ENCODE measurements around the gene RTEL1. TPM values are rescaled to one million over a fixed set of nuclear protein-coding genes. Genes with fewer than 3 reads are reported as not detected.

RTEL1 gene
- total RNA-seq, 1 experiment from 2014 or later: 58.0 TPM

DNA sequence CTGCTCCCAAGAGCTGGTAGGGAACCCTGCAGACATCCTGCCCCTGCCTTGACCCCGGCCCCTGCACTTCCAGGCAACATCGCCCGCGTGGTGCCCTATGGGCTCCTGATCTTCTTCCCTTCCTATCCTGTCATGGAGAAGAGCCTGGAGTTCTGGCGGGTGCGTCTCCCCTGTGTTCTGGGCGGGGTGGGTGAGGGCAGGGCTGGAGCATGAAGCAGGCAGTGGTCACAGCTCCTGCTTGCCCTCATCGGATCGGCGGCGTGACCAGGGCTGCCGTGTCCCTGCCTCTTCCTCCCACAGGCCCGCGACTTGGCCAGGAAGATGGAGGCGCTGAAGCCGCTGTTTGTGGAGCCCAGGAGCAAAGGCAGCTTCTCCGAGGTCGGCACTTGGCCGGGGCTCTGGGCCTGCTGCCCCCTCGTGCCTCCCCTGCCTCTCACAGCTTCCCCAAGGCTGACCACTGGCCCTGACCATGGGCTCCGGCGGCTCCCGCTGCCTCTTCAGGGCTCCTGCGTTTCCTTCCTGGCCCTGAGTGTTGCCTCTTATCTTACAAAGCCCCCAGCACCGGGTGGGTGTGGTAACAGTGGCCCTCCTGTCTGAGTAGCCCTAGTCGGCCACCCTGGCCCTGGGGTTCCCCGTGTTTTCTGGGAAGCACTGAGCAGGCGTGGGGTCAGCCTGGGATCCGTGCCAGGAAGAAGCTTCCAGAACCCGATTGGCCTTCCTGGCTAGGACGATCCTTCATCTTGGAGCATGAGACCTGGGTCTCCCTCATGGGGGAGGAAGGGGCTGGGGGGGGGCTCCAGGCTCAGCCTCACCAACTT lies 30.3 kb downstream of the RTEL1 start:
- H3K36me3 ChIP-seq (ENCODE audit: control insufficient read depth in 1 of 2, insufficient read depth in 2 of 2, low read length in 2 of 2): peaks cover 0 to 10% of the 10 kb centered on the region in 2 experiments; a peak in 1 of 4 replicates
- H3K4me2 ChIP-seq (ENCODE audit: low read length): no peak overlapping the region
- TF ChIP-seq ZBTB33 (IDR thresholded peaks at IDR 0.05; ENCODE audit: extremely low read depth, insufficient replicate concordance, low read length) (no peak), RAD21 (IDR thresholded peaks at IDR 0.05; ENCODE audit: low read depth) (no peak), ZFX (IDR thresholded peaks at IDR 0.05) (no peak), FOSL1 (IDR thresholded peaks at IDR 0.05; ENCODE audit: low read depth) (no peak), REST (IDR thresholded peaks at IDR 0.05; ENCODE audit: low read depth) (no peak), EZH2phosphoT487 (IDR thresholded peaks at IDR 0.05; ENCODE audit: borderline replicate concordance) (no peak), CBX3 (IDR thresholded peaks at IDR 0.05; ENCODE audit: low read depth) (no peak), CEBPB (IDR thresholded peaks at IDR 0.05; ENCODE audit: low read depth) (no peak), SP1 (IDR thresholded peaks at IDR 0.05; ENCODE audit: low read depth) (no peak), MAX (IDR thresholded peaks at IDR 0.05) (no peak), SIN3A (IDR thresholded peaks at IDR 0.05; ENCODE audit: low read depth) (no peak), ZNF274 (IDR thresholded peaks at IDR 0.05; ENCODE audit: low read depth, low read length) (no peak), EZH2 (IDR thresholded peaks at IDR 0.05) (no peak)
- TF ChIP-seq, protein P1, sequence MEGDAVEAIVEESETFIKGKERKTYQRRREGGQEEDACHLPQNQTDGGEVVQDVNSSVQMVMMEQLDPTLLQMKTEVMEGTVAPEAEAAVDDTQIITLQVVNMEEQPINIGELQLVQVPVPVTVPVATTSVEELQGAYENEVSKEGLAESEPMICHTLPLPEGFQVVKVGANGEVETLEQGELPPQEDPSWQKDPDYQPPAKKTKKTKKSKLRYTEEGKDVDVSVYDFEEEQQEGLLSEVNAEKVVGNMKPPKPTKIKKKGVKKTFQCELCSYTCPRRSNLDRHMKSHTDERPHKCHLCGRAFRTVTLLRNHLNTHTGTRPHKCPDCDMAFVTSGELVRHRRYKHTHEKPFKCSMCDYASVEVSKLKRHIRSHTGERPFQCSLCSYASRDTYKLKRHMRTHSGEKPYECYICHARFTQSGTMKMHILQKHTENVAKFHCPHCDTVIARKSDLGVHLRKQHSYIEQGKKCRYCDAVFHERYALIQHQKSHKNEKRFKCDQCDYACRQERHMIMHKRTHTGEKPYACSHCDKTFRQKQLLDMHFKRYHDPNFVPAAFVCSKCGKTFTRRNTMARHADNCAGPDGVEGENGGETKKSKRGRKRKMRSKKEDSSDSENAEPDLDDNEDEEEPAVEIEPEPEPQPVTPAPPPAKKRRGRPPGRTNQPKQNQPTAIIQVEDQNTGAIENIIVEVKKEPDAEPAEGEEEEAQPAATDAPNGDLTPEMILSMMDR (IDR thresholded peaks at IDR 0.05 in 2 of 3, conservative IDR thresholded peaks at IDR 0.05 in 1 of 3; ENCODE audit: borderline replicate concordance in 1 of 3, insufficient read depth in 1 of 3, low read depth in 2 of 3, low read length in 2 of 3): no peak
- TF ChIP-seq, protein P2, sequence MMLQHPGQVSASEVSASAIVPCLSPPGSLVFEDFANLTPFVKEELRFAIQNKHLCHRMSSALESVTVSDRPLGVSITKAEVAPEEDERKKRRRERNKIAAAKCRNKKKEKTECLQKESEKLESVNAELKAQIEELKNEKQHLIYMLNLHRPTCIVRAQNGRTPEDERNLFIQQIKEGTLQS (IDR thresholded peaks at IDR 0.05): no peak
- intact Hi-C loops (cut with micrococcal nuclease): no loop called here
- H3K9me3 ChIP-seq (ENCODE audit: control insufficient read depth in 1 of 2, insufficient read depth in 1 of 2, low read depth in 1 of 2, low read length in 2 of 2): no peaks in the 10 kb centered on the region
- no peak overlapping the region for H3K9ac ChIP-seq (ENCODE audit: low read length)
- peaks cover 47 to 82% of the 10 kb centered on the region in 2 experiments for H3K4me1 ChIP-seq (ENCODE audit: control insufficient read depth in 1 of 2, insufficient read depth in 2 of 2, low read length in 2 of 2)
- H3K27ac ChIP-seq (ENCODE audit: low read depth, low read length): peak overlapping the region; percentile 100; the same call in 1 of the 2 replicates
- DNase-seq (ENCODE audit: low read depth, low spot score): no peak
- H3K27me3 ChIP-seq (ENCODE audit: insufficient read depth, low read length): no peaks in the 10 kb centered on the region
- no peak for ATAC-seq
- CTCF ChIA-PET: no interaction called here
- RAD21 ChIA-PET (ENCODE audit: low non-redundant PET in 1 of 2, low total read pairs in 2 of 2, uncharacterized antibody in 2 of 2, unreplicated experiment in 2 of 2): no interaction called here
- H3K9me2 ChIP-seq (ENCODE audit: insufficient read depth): no peaks in the 10 kb centered on the region
- H3K4me3 ChIP-seq (replicated peaks in 1 of 2; ENCODE audit: low read depth in 1 of 2, low read length in 2 of 2): no peak overlapping the region
- no TSS peak for BruUV-seq (replicated peaks)
- no peaks in the 10 kb centered on the region for H4K20me1 ChIP-seq (ENCODE audit: insufficient read depth)
- POLR2A ChIA-PET: interaction anchor here (0.8 kb wide), 1 partner anchor 31 kb away, joined by 3 read pairs; the partner anchor contains the start of gene RTEL1
- peaks cover 24% of the 10 kb centered on the region for H3K79me2 ChIP-seq (ENCODE audit: insufficient read depth, low read length)
- no peak overlapping the region for H2AFZ ChIP-seq (ENCODE audit: low read depth, low read length, poor library complexity, severe bottlenecking)

All from HCT116 (cell line).